ENCODE data around the gene AGPAT3. TPM values are rescaled to one million over a fixed set of nuclear protein-coding genes. Genes with fewer than 3 reads are reported as not detected.
"Not testable (repeated sequence)": the region's sequence is repeated elsewhere in the genome, so short reads cannot be mapped to it uniquely, and the experiment has no call there.

Gene AGPAT3
- total RNA-seq, 1 donor from 2014 or later, result 34.4 TPM

DNA sequence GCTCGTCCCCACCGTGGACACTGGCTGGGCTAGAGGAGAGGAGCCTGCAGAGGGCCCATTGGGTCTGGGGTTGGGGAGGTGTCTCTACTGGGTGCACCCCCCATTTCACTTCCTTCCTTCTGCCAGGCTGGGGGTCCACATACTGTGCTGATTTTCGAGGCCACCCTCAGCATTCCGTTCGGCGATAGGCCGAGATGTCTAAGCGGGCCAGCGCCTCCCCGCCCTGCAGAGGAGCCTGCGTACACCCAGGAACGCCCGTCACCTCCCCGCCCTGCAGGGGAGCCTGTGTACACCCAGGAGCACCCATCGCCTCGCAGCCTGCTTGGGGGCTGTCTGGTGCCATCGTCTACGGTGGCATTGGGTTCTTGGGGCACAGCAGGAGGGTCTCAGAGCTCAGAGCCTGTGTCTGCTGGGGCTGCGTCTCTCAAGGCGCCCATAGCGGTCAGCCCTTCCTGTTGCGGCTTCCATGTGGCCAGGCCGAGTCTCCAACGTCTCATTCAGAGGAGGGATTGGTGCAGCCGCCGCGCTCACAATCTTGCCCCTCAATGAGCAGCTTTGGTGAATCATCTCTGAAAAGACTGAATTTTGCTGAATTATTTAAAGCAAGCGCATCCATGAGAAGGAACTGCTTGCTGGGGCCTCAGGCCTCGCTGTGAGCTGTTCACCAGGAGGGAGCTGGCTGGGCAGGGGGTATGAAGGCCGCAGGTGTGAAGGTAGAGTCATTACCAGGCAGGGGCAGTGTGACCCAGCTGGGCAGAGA lies 30.7 kb upstream of the AGPAT3 start:
- no peak for DNase-seq (ENCODE audit: low read depth in 2 of 2)

DNA sequence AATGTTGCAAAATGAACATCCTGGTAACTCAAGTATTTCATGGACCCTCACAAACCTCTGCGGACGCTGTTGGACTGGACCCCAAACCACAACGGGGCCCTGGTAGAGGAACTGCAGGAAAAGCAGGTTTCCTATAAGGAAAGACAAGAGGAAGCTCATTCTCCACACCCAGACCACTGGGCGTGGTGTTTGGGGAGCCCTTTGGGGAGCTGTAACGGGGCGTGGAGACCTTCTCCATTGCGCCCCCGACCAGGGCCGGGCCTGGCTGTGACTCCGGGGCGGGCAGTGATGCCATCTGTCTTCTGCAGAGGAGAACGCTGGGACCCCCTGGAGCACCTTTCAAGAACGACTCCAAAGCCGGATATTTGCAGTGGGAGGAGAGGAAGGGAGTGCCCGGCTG lies 30.0 kb upstream of the AGPAT3 start:
- no peak for DNase-seq (ENCODE audit: low read depth in 2 of 2)

DNA sequence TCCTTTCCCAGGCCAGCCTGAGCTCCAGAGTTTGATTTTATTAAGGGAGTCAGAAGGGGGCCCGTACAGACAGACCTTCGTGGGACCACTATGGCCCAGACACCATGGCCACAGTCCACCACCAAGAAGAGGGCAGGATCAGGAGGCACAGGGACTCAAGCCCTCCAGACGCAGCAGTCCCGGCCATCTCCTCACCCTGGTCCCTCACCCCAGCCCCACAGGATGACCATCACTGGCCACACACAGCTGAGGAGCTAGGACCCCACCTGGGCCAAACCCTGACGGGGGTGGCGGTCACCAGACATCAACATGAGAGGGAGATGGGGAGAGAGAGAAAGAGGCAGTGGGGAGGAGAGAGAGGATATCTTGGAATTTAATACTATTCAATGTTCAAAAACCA lies 29.2 kb upstream of the AGPAT3 start:
- no peak for DNase-seq (ENCODE audit: low read depth in 2 of 2)

DNA sequence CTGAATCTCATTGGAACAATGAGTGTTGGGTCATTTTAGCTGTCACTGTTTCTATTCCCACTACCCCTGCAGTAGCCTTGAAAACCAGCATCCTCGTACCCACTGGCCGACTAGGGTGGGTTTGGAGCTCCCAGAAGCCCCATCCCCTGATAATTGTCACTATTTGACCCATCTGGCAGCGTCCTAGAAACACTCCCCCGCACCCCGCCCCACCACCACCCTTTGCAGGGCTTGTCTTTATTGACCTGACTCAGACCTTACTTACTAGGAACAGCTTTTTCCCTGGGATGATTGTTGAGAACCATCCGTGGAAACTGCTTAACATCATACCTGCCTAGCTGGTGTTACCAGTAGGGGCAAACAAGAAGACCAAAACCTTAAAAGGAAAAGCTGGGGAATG lies 28.4 kb upstream of the AGPAT3 start:
- no peak for DNase-seq (ENCODE audit: low read depth in 2 of 2)

DNA sequence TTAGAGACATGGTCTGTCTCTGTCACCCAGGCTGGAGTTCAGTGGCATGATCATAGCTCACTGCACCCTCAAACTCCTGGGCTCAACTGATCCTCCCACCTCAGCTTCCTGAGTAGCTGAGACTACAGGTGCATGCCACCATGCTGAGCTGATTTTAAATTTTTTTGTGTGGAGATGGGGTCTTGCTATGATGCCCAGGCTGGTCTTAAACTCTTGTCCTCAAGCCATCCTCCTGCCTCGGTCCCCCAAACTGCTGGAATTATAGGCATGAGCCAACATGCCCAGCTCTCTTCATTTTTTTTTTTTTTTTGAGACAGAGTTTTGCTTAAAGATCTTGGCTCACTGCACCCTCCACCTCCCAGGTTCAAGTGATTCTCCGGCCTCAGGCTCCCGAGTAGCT lies 24.8 kb upstream of the AGPAT3 start:
- DNase-seq (ENCODE audit: low read depth in 2 of 2), result no peak

DNA sequence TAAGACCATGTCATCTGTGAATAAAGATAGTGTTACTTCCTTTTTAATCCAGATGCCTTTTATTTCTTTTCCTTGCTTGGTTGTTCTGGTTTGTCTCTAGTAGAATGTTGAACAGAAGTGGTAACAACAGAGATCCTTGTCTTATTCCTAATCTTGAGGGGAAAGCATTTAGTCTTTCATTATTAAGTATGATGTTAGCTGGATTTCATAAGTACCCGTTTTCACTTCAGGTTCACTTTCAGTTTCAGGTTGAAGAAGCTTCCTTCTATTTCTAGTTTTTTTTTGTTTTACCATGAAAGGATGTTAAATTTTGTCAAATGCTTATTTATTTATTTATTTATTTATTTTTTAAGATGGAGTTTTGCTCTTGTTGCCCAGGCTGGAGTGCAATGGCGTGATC lies 22.3 kb upstream of the AGPAT3 start:
- no peak for DNase-seq (ENCODE audit: low read depth in 2 of 2)

DNA sequence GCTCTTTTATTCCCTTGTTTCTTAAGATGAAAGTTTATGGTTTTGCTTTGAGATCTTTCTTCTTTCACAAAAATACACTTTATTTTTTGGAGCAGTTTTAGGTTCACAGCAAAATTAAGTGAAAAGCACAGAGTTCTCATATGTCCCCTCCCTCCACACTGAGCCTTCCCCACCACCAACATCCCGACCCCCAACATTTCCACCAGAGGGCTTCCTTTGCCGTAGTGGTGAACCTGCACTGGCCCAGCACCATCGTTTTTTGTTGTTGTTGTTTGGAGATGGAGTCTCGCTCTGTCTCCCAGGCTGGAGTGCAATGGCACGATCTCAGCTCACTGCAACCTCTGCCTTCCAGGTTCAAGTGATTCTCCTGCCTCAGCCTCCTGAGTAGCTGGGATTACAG lies 20.1 kb upstream of the AGPAT3 start:
- DNase-seq (ENCODE audit: low read depth in 2 of 2), result not testable (repeated sequence)

DNA sequence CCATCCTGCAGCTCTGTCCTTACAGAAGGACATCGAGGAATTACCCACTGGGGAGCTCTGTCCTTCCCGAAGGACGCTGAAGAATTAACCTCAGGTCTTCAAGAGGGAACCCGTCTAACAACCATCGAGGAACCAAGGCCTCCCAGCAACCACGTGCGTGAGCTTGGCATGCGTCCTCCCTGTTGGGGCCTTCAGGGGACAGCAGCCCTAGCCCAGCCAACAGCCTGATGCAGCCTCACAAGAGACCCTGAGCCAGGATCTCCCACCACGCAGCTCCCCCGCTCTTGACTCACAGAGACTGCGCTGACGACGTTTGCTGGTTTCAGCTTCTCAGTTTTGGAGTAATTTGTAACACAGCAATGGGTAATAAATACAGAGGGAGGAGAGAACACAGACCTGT lies 19.6 kb upstream of the AGPAT3 start:
- DNase-seq (ENCODE audit: low read depth in 2 of 2), result no peak

DNA sequence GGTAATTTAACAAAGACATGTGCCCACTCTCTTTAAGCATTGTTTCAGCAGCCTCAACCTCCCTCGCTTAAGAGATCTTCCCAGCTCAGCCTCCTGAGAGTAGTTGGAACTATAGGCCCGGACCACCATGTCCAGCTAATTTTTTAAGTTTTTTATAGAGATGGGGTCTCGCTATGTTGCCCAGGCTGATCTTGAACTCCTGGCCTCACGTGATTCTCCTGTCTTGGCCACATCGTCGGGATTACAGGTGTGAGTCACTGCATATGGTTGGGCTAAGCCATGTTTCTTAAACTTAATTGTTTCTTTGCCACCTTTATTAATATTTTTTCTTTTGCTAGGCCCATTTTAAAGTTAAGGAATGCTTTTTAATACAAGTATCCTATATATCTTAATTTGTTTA lies 18.6 kb upstream of the AGPAT3 start:
- no peak for DNase-seq (ENCODE audit: low read depth in 2 of 2)

DNA sequence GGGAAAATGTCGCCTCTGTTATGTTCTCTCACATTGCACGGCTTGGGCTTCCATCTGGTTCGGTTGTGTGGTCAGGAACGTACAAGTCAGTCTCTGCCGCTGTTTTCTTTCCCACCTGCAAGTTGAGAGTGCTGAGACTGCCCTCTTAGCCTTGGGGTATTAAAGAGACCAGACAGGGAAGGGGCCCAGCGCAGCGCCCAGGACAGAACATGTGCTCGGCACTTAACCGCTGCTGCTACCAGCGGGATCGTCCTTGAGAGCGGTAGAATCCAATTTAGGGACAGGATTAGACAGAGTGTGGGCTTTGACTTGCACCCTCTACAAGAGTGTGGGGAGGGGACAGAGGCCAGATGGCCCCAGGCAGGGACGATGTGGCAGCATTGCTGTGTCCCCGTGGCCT lies 17.7 kb upstream of the AGPAT3 start:
- no peak for DNase-seq (ENCODE audit: low read depth in 2 of 2)

DNA sequence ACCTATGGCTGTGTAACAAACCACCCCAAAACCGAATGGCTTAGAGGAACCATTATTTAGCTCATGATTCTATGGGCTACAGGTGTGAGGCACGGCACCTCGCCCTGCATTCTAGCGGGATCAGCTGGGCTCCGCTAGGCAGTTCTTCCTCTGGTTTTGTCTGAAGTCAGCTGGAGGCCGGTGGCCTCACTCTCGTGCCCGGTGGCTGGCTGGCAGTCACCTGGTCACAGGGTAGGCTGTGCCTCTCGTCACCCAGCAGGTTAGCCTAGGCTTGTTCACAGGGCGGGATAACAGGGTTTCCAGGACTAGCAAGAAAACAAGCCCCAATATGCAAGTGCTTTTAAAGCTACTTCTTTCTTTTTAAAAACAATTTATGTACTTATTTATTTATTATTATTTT lies 16.3 kb upstream of the AGPAT3 start:
- no peak for DNase-seq (ENCODE audit: low read depth in 2 of 2)

DNA sequence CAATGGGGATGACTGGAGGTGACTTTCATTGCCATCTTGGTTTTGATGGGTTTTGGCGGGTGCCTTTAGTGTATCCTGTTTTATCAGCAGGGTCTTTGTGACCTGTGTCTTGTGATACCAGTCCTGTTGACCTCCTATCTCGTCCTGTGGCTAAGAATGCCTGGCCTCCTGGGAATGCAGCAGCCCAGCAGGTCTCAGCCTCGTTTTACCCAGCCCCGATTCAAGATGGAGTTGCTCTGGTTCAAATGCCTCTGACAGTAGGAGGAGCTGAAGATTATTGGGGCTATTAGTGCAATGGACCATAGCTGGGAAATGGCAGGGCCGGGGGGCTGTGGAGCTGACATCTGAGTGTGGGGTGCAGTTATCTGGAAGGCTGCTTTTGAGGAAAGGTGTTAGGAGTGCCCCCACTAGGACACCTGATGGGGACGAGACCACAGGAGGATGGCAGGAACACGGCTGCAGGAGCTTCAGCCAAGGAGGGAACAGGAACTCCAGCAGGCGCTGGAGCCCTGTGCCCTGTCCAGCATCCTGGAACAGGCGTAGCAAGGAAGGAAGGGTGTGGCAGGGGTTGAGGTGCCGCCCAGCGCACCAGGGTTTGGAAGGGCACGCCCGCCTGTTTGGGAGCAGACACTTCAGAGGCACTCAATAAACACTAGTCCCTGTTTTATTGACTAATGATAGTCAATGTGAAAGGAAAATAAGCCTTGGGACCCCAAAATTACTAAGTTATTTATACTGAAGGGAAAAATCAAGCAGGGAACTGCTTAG lies 15.3 kb upstream of the AGPAT3 start:
- no peak for DNase-seq (ENCODE audit: low read depth in 2 of 2)

DNA sequence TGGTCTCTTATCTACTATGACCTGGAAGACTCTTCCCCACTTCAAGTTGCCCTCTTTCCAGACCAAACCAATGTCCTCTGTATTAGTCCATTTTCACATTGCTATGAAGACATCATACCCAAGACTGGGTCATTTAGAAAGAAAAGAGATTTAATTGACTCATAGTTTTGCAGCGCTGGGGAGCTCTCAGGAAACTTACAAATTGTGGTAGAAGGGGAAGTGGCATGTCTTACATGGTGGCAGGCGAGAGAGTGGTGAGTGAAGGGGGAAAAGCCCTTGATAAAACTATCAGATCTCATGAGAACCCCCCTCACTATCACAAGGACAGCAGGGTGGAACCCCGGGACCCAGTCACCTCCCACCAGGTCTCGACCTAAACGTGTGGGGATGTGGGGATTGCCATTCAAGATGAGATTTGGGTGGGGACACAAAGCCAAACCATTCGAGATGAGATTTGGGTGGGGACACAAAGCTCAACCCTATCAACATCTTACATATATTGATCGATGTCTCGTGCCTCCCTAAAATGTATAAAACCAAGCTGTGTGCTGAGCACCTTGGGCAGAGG lies 14.2 kb upstream of the AGPAT3 start:
- DNase-seq (ENCODE audit: low read depth in 2 of 2), result no peak

DNA sequence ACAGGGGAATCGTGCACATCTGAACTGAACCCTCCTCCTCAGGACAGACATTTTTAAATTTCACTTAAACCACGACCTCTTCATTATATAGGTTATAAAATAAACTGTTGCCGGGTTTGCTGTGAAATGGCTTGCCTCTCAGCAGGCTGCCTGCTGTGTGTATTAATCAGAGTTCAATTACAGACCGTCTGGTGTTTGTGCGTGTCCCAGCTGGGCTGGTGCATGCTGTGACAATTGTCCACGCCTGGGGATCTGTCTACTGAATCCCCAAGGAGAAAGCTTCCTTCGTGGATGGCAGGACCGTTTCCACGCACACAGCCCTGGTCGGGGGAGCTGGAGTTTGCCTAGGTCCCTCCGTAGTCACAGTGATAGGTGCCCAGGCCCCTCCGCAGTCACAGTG lies 13.4 kb upstream of the AGPAT3 start:
- DNase-seq (ENCODE audit: low read depth in 2 of 2), result no peak

DNA sequence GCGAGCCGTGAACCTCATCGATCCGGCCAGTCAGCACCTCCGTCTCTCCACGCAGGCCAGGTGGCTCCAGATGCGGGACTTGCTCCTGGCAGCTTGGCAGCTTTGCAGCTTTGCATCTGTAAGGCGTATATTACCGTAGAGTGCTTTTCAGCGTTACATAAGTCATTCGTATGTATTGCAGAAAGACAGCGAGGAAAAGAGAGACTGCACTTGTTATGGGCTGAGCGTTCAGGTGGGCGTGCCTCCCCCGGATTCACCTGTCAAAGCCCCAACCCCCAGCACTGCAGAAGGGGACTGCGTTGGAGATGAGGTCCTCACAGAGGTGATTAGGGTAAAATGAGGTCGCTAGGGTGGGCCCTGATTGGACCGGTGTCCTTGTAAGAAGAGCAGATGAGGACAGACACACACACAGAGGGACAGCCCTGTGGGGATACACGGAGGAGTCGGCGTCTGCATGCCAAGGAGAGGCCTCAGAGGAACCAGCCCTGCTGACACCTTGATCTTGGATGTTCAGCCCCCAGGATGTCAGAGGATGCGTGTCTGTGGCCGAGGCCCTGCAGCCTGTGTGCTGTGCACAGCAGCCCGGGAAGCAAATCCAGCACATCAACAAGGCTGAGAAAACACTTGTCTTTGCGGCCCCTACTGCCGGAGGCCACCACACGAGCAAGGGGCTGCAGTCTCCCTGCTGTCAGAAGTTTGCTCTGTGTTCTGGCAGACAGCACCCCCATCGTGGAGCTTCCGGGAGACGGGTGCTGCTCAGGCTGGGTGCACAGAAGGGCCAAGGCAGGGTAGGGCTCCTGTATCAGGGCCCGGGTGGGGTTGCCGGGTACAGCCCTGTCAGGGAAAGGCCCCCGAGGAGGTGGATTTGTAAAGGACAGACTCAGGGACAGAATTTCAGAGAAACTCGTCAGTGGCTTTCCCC lies 10.9 kb upstream of the AGPAT3 start:
- DNase-seq (ENCODE audit: low read depth in 2 of 2), result no peak

DNA sequence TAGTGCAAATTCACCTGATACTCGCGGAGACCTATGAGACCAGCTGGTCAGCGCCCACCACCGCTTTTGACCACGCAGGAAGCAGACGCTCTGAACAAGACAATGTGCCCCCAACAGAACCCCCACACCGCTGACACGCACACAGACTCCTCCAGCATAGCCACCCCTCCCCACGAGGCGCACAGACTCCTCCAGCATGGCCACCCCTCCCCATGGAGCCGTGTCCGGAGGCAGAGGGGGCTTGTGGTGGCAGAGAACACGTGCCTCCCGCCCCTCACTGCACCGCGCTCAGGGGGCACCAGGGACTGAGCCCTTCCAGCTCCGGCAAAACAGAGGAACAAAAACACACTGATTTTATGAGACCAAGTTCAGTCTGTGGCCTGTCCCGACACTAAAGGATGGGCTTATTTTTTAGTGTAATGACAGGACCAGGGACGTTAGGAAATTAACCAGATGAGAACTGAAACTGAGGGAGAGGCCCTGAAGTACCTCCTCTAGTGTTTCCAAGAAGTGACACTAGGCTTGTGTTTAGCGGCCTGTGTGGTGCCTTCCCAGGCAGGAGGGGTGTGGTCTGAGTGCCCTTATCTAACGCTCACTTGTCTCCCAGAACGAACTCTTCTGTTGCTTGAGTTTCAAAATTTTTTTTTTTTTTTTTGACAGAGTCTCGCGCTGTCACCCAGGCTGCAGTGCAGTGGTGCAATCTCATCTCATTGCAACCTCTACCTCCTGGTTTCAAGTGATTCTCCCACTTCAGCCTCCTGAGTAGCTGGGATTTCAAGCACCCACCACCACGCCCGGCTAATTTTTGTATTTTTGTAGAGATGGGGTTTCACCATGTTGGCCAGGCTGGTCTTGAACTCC lies 10.0 kb upstream of the AGPAT3 start:
- DNase-seq (ENCODE audit: low read depth in 2 of 2), result no peak

DNA sequence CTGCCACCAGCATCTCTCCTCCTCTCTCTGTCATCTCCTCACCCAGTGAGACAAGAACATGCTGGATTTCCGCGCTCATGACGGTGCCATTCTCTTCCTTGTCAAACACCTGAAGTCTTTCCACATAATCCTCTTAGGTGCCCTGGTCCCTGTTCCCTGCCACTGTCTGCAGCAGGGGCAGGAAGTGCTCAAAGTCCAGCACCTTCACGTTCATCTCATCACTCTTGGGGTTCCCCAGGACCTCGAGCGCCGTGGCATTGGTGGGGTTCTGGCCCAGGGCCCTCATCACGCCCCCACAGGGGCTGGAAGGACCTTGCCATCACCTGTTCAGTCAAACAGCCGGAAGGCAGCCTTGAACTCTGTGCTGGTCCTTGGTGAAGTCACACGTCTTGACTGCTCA lies 9.1 kb upstream of the AGPAT3 start:
- no peak for DNase-seq (ENCODE audit: low read depth in 2 of 2)

DNA sequence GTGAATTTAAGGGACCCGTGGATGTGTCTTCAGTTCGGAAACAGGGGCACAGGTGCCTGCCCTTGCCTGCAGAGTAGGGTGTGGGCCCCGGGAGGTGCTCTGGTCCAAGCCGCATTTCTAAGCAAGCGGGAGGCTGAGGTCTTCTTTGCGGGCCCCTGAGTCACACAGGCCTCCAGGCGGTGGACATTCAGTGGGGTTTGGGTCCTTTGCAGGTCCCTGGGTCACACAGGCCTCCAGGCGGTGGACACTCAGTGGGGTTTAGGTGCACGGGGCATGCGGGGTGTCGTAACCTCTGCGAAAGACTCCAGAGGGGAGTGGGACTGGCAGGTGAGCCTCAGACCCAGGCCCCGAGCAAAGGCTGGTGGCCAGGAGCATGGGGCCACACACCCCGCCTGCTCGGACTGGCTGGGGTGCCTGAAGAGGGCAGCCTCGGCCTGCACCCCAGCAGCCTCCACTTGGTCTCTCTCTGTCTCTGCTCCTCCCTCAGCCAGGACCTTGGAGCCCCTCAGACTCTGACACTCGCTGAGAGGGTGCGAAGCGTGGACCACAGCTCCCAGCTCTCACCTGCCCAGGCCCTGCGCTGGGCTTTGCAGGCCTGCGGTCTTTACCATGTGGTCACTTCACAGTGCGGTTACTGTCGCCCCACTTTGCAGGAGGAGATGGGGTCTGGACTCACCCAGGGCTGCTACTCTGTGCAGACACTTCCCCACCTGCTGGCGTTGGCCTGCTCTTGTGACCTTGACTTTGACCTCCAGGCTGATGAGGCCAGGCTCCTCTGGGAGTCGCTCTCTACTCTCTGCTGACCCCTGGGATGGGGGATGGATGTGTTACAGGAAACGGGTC lies 6.0 kb upstream of the AGPAT3 start:
- DNase-seq (ENCODE audit: low read depth in 2 of 2), result no peak

DNA sequence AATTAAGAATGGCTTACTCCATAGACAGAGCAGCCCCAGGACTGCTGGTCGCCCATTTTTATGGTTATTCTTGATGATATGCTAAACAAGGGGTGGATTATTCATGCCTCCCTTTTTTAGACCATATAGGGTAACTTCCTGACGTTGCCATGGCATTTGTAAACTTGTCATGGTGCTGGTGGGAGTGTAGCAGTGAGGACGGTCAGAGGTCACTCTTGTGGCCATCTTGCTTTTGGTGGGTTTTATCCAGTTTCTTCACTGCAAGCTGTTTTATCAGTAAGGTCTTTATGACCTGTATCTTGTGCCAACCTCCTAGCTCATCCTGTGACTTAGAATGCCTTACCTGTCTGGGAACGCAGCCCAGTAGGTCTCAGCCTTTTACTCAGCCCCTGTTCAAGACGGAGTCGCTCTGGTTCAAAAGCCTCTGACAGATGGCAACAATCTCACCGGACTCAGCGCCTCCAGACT lies 5.2 kb upstream of the AGPAT3 start:
- no peak for DNase-seq (ENCODE audit: low read depth in 2 of 2)

DNA sequence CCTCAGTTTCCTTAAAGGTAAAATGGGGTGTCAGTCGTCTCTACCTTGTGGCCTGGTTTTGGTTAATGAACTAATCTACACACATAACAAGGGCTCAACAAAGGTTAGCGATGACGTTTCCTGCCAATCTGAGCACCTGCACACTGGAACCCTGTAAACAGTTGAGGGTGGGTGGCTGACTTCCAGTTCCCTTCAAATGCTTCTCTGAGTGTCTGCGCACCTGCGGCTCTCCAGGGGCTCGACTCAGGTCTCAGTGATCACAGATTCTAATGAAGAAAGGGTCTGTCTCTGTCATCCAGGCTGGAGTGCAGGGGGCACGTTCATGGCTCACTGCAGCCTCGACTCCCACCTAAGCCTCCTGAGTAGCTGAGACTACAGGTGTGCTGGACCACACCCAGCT lies 3.3 kb upstream of the AGPAT3 start:
- DNase-seq (ENCODE audit: low read depth in 2 of 2), result no peak

Measured in dermis microvascular lymphatic vessel endothelial cell (primary cell).